HG03064 (cell line): Measurements from ENCODE around the gene ITSN1.

Experiments
- ATAC-seq: cut with Tn5 transposase; IDR thresholded peaks from one replicate; pipeline ENCODE4 v1.9.1; 2021; ENCODE audit warnings: low read depth; ENCODE audit not compliant: unreplicated experiment

Gene ITSN1

GRCh38 chr21:33829844-33830243, 187.5 kb downstream of the ITSN1 start:
- no peak for ATAC-seq

DNA sequence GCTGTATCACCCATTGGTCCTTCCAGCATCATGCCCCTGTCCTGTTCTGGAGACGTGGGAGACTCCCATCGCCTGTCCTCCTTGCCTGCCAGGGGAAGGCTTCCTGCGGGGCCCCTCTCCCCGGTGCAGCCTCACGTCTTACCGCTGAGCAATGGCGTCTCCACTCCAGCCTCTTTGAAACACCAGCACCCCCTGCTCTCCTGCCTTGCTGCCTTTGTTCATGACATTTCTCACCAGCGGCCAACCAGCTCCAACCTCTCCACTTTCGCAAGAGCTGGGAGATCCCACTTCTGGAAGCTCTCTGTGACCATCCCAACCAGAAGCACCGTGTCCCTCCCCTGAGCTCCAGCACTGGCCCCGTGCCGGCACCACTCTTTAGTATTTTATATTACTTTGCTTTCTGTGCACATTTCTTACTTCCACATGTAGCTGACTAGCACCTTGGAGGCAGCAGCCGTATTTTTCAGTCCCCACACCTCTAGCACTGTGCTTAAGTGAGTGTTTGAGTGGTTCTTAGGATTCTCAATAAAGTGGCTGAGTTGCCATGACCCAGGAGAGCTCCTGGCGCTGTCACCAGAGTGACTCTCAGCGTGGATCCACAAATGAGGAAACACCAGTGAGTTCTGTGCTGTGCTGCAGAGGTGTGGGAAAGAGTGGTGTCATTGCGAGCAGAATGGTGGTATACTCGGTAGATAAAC, 189.8 kb downstream of the ITSN1 start:
- no peak for ATAC-seq

GRCh38 chr21:33834801-33835500, 192.7 kb downstream of the ITSN1 start:
- no peak for ATAC-seq

- ATAC-seq = no peak
Measured at GRCh38 chr21:33835920-33836319, 193.6 kb downstream of the ITSN1 start.

- ATAC-seq = no peak
Measured at GRCh38 chr21:33836408-33836807, 194.1 kb downstream of the ITSN1 start.

DNA sequence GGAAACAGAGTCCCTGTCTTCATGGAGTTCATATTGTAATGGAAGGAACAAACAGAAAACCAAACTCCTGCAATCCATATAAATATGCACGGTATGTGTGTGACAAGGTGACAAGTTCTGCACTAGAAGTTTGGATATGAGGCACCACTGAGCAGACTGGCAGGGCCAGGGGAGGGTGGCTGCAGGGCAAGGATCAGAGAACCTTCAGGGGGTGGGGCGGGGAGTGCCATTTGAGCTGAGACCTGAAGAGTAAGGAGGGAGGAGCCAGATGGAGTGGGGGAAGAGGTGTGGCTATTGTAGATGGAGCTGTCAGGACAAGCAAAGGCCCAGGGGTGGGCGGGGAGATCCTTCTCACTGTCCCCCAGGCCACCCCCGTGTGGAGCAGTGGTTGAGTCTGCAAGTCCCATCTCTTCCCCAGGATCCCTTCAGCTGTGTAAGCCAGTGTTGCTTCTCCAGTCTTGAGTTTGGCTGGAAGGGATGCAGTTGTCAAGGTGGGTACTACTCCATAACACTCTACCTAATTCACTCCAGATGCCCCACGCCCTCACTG, 196.9 kb downstream of the ITSN1 start:
- ATAC-seq = no peak

DNA sequence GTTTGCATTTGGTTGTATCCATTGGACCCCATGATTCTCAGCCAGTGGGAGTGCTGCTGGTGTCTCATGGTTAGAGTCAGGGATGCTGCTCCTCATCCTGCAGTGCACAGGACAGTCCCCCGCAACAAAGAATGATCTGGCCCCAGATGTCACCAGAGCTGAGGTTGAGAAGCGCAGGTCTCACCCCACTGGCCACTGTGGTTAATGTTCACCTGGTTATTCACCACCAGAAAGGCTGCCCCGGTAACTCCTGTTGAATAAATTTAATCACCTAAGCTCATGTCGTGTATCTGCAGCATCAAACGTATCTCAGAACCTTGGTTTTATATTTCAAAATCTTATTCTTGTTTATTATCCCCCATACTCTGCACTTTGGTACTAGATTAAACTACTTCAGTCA, 197.5 kb downstream of the ITSN1 start:
- ATAC-seq = no peak

GRCh38 chr21:33840771-33841170, 198.5 kb downstream of the ITSN1 start:
- ATAC-seq = no peak

DNA sequence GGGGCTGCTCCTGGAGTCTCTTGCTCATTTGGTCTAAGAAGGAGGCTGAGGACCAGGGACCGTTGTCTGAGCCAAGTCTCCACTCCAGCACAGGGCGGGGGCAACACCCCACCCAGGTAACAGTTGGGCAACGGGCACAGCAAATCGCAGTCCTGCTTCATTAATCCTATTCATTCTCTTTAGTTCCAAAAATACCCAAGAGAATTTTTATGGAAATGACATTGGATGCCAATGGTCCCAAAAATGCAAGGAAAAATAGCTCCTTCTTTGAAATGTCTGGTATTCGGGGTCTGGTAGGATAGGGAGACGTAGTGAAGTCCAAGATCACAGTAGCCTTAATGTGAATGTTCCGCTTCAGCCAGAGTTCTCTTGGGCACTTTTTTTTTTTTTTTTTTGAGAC, 199.3 kb downstream of the ITSN1 start:
- no peak for ATAC-seq

DNA sequence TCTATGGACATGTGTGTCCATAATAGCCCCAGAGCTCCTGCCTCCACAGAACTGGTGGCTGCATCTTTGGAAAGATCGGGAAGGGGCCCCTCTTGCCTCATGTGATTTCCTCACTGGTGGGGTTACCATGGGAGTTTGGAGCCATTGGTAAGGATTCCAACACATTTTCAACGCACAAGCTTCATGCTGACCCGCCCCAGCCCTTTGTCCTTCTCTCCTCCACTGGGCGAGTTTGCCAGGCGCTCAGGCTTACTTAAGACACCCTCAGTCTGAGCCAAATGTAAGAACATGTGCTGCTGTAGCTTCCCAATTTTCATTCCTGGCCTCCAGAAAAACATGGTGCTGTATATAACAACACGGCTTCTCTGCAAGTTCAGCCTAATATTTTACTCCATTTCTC, 200.9 kb downstream of the ITSN1 start:
- no peak for ATAC-seq

GRCh38 chr21:33844104-33844889, 202.0 kb downstream of the ITSN1 start:
- ATAC-seq = no peak

DNA sequence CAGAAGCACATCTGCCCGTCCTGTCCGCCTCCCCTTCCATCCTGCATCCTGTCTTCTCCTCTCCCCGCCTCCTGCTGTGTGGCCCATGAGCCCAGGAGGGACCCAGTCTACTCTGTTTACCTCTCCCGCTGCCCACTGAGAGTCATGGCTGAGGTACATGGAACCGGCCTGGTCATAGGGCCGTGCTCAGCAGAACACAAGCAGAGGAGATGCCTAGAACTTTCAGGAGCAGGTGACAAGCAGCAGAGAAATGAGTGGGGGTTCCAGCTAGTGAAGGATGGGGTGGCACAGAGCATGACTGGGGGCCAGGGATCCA, 202.5 kb downstream of the ITSN1 start:
- no peak for ATAC-seq

DNA sequence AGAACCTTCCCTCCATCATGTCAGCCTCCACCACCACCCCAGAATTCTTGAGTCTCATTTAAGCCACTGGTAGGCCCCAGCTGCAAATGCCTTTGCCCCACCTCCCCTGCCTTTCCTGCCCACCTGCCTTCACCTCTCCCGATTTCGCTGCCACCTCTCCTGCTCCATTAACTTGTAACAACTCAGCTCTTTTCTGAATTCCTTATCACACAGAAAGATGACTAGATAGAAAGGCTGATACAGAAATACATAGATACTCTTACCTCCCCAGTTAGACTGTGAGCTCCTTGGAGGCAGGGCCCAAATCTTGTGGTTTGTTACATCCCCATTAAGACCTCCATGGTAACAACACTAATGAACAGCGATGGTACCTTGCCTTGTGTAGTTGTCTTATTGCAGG, 203.8 kb downstream of the ITSN1 start:
- ATAC-seq = no peak

- ATAC-seq = no peak
Measured at GRCh38 chr21:33847588-33848248, 205.4 kb downstream of the ITSN1 start.

DNA sequence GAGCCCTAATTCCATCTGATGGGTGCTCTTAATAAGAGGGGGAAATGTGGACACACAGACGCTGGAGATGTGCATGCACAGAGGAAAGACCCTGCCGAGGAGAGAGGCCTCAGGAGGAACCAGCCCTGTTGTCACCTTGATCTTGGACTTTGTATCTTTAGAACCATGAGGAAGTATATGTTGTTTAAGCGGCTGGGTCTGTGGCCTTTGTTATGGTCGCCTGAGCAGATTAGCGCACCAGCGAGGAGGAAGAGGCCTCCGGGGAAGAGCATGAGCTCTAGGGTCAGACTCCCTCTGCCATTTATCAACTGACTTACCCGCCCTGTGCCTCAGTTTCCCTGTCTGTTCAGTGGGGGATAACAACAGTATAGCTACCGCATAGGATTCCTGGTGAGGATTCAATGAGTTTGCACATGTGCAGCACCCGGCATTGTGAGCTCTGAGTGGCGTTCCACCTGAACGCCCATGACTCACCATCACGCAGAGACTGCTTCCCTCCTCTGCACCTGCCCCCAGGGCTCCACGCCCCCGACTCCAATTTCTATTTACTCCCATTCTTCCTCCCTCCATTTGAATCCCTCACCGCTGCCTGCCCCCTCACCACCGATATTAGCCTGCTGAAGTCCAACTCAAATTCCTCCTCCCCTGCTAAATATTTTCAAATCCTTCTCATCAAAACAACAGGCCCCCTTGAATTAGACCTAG, 206.1 kb downstream of the ITSN1 start:
- no peak for ATAC-seq

DNA sequence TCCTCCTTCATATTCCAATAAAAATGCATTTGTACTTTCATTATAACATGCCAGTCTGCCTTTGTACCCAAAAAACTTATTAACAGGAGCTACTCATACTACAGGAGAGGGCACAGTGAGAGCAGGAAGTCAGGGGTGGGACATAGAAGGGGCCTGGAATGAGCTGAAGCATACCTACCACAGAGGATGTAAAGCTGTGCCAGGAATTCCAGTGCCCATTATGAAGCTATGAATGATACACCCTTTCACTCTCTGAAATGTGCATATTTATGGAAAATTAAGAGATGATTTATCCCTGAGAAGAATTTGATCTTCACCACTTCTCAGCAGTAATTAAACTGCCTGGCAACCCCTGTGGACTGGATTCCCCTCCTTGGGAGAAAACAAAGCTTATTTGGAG, 207.5 kb downstream of the ITSN1 start:
- no peak for ATAC-seq

DNA sequence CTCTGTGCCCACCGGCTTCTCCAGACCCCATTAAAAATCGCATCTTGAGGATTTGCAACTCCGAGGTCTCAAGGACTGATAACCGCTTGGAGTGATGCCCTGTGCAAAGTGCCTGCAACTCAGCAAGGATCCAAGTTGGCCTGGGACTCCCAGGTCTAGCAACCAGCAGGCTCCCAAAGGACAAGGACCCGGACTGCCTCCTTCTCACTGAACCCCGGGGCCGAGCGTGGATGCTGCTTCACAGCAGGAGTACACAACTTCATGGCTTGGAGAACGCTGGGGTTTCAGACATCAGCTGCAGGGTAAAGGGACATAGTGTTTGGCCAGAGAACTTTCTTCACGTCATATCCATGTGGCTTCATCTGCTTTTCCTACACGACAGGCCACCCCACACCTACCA, 208.1 kb downstream of the ITSN1 start:
- ATAC-seq = no peak

- no peak for ATAC-seq
Measured at GRCh38 chr21:33850985-33851384, 208.7 kb downstream of the ITSN1 start.

DNA sequence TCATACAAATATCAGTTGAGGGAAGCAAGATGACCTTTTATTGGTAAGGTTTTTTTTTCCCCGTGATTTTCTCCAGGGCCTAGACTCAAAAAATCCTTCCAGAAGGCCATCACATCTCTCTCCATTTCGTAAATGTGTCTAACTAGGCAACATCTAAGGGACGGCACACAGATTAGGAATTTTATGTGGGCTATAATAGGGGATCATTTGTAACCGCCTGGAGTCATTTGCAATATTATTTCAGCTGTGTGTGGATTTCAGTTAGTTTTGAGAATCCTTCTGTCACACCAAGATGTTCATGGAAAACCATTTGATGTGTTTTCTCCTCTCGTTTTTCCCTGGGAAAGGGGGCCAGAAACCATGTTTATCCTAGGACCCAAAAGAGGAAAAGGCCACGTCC, 210.2 kb downstream of the ITSN1 start:
- no peak for ATAC-seq

DNA sequence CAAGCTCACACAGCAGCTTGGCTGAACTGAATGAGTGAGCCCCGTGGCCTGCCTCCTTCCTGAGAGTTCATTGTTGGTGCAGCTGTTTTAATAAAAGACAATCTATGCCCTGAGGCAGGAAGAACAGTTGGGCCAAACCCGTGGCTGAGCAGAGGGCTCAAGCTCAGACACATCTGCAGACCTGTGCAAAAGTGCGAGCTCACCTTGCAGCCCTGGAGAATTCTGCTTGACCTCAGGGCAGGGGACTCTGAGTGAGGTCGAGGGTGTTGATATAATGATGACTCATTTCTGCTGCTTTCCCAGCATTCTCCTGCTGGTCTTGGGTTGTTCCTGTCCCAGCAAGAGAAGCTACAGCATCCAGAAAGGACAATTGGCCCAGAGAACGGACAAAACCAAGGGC, 212.3 kb downstream of the ITSN1 start:
- no peak for ATAC-seq
